ENCODE data around the gene ZBTB2.

The ZBTB2 gene

GRCh38 chr6:151352410-151353396, 38.7 kb downstream of the ZBTB2 start:
- no peak overlapping the region for H3K4me3 ChIP-seq (ENCODE audit: low read depth, low read length, poor library complexity, severe bottlenecking)
- no peaks in the 10 kb centered on the region for H3F3A ChIP-seq (ENCODE audit: insufficient read depth, low read length)
- no peaks in the 10 kb centered on the region for H3K4me1 ChIP-seq (ENCODE audit: insufficient read depth, low read length, severe bottlenecking)
- no peak for TF ChIP-seq EZH2 (IDR thresholded peaks at IDR 0.05; ENCODE audit: borderline replicate concordance, low read length)
- TF ChIP-seq CTCF (IDR thresholded peaks at IDR 0.05; ENCODE audit: low read length): no peak; the same call in 1 of the 2 replicates
- no peak overlapping the region for H3K4me2 ChIP-seq (ENCODE audit: low read length)
- no peaks in the 10 kb centered on the region for H3K9me3 ChIP-seq (ENCODE audit: low read length)
- H3K9ac ChIP-seq (ENCODE audit: low read length): no peak overlapping the region
- no peaks in the 10 kb centered on the region for H3K9me2 ChIP-seq (ENCODE audit: low read depth, low read length)
- H3K36me3 ChIP-seq (ENCODE audit: insufficient read depth, low read length): no peaks in the 10 kb centered on the region
- H3K27me3 ChIP-seq (ENCODE audit: insufficient read depth, low read length): no peaks in the 10 kb centered on the region
- no peak overlapping the region for H3K27ac ChIP-seq (ENCODE audit: low read depth, low read length, poor library complexity, severe bottlenecking)
- no peaks in the 10 kb centered on the region for H4K20me1 ChIP-seq (ENCODE audit: insufficient read depth, low read length)
- no peak overlapping the region for H2AFZ ChIP-seq (ENCODE audit: low read length)
- no peaks in the 10 kb centered on the region for H3K79me2 ChIP-seq (ENCODE audit: insufficient read depth, low read length)

- no peaks in the 10 kb centered on the region for H3K36me3 ChIP-seq (ENCODE audit: insufficient read depth, low read length)
- H3K4me1 ChIP-seq (ENCODE audit: insufficient read depth, low read length, severe bottlenecking): no peaks in the 10 kb centered on the region
- H2AFZ ChIP-seq (ENCODE audit: low read length): no peak overlapping the region
- H3K9me3 ChIP-seq (ENCODE audit: low read length): no peaks in the 10 kb centered on the region
- H3K27me3 ChIP-seq (ENCODE audit: insufficient read depth, low read length): no peaks in the 10 kb centered on the region
- no peaks in the 10 kb centered on the region for H3F3A ChIP-seq (ENCODE audit: insufficient read depth, low read length)
- no peak overlapping the region for H3K9ac ChIP-seq (ENCODE audit: low read length)
- H3K79me2 ChIP-seq (ENCODE audit: insufficient read depth, low read length): no peaks in the 10 kb centered on the region
- H4K20me1 ChIP-seq (ENCODE audit: insufficient read depth, low read length): no peaks in the 10 kb centered on the region
- no peaks in the 10 kb centered on the region for H3K9me2 ChIP-seq (ENCODE audit: low read depth, low read length)
- no peak overlapping the region for H3K4me3 ChIP-seq (ENCODE audit: low read depth, low read length, poor library complexity, severe bottlenecking)
- H3K4me2 ChIP-seq (ENCODE audit: low read length): no peak overlapping the region
- H3K27ac ChIP-seq (ENCODE audit: low read depth, low read length, poor library complexity, severe bottlenecking): no peak overlapping the region
- TF ChIP-seq EZH2 (IDR thresholded peaks at IDR 0.05; ENCODE audit: borderline replicate concordance, low read length) (no peak), CTCF (IDR thresholded peaks at IDR 0.05; ENCODE audit: low read length) (no peak)
These were observed 39.6 kb downstream of the ZBTB2 start for GRCh38 chr6:151351731-151352130.

GRCh38 chr6:151351146-151351700, 40.1 kb downstream of the ZBTB2 start:
- Histone ChIP-seq H3K27ac (ENCODE audit: low read depth, low read length, poor library complexity, severe bottlenecking) (no peak overlapping the region), H2AFZ (ENCODE audit: low read length) (no peak overlapping the region), H3K9me2 (ENCODE audit: low read depth, low read length) (no peaks in the 10 kb centered on the region), H3K4me3 (ENCODE audit: low read depth, low read length, poor library complexity, severe bottlenecking) (no peak overlapping the region), H4K20me1 (ENCODE audit: insufficient read depth, low read length) (no peaks in the 10 kb centered on the region), H3K36me3 (ENCODE audit: insufficient read depth, low read length) (no peaks in the 10 kb centered on the region), H3K27me3 (ENCODE audit: insufficient read depth, low read length) (no peaks in the 10 kb centered on the region), H3F3A (ENCODE audit: insufficient read depth, low read length) (no peaks in the 10 kb centered on the region), H3K79me2 (ENCODE audit: insufficient read depth, low read length) (no peaks in the 10 kb centered on the region), H3K4me1 (ENCODE audit: insufficient read depth, low read length, severe bottlenecking) (no peaks in the 10 kb centered on the region), H3K4me2 (ENCODE audit: low read length) (no peak overlapping the region), H3K9ac (ENCODE audit: low read length) (no peak overlapping the region), H3K9me3 (ENCODE audit: low read length) (no peaks in the 10 kb centered on the region)
- TF ChIP-seq CTCF (IDR thresholded peaks at IDR 0.05; ENCODE audit: low read length) (no peak), EZH2 (IDR thresholded peaks at IDR 0.05; ENCODE audit: borderline replicate concordance, low read length) (no peak)

Data from OCI-LY1 (cell line).